Gastroesophageal sphincter (tissue), 3 donors: ENCODE results near the gene ADAMTS9.

Experiments used
- CTCF ChIP-seq, 4 experiments: fragments of 200-600 bp in 2 of 4; fragments of 450-650 bp in 2 of 4; sonication (generic) in 1 of 4; IDR thresholded peaks; one replicate each; pipeline ENCODE4 v1.5.1; 2017 to 2019; ENCODE audit warnings: antibody characterized with exemption in 4 of 4, mild to moderate bottlenecking in 2 of 4, moderate library complexity in 2 of 4
- EP300 ChIP-seq: sonication (generic); formaldehyde crosslinking; IDR thresholded peaks from one replicate; pipeline ENCODE4 v1.6.1; 2017; ENCODE audit warnings: antibody characterized with exemption, mild to moderate bottlenecking
- POLR2A ChIP-seq, 2 donors: fragments of 450-650 bp; IDR thresholded peaks; one replicate each; pipeline ENCODE4 v1.6.1; 2017; ENCODE audit warnings: antibody characterized with exemption in 2 of 2, mild to moderate bottlenecking in 2 of 2, moderate library complexity in 1 of 2

- TF ChIP-seq CTCF (IDR thresholded peaks at IDR 0.05) (no peak), POLR2A (IDR thresholded peaks at IDR 0.05) (no peak), EP300 (no peak)
Observed at GRCh38 chr3:64676831-64677230, 11.0 kb downstream of the ADAMTS9 start.
